ENCODE data around the gene GPRC5B. TPM values are rescaled to one million over a fixed set of nuclear protein-coding genes. Genes with fewer than 3 reads are reported as not detected.

GPRC5B gene
- total and polyA plus RNA-seq, 2 donors (not counting 1 experiment from before 2014, with no cell fraction given): 4.3 to 4.5 TPM

DNA sequence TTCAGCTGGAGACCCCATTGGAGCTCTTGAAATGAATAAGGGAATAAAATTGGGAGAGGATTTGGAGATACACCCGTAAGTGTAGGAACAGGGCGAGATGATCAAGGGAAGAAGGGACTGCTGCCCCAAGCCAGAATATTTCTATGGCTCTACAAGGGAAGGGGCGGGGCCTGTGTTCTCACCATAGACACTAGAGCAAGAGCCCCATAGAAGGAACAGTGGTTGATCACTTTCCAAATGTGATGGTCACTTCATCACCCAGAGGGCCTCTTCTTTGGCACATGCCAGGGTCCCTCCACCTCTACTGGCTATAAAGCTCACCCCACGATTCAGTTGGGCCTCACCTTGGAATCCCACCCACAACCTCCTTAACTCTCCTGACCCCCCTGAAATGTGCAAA is 25.0 kb downstream of the GPRC5B start:
- Histone ChIP-seq H3K4me3 (replicated peaks in 1 of 4; ENCODE audit: control extremely low read depth in 1 of 4, insufficient read depth in 1 of 4, low read depth in 3 of 4, low read length in 4 of 4) (no peak overlapping the region), H3K79me2 (ENCODE audit: control insufficient read depth, insufficient read depth, low read length) (no peaks in the 10 kb centered on the region), H3K4me1 (ENCODE audit: control insufficient read depth, extremely low read depth, insufficient read depth, low read length) (no peaks in the 10 kb centered on the region), H2AFZ (ENCODE audit: low read length) (no peak overlapping the region), H3K4me2 (ENCODE audit: extremely low read depth, insufficient read depth, low read length) (no peak overlapping the region), H3K9me3 (ENCODE audit: control insufficient read depth, insufficient read depth, low read depth, low read length) (no peaks in the 10 kb centered on the region), H3K36me3 (ENCODE audit: control insufficient read depth, insufficient read depth, low read length) (no peaks in the 10 kb centered on the region), H4K20me1 (ENCODE audit: control insufficient read depth, extremely low read depth, insufficient read depth, low read length) (no peaks in the 10 kb centered on the region), H3K27me3 (ENCODE audit: control insufficient read depth, insufficient read depth, low read length) (no peaks in the 10 kb centered on the region), H3K9ac (ENCODE audit: insufficient read depth, low read length) (no peak overlapping the region), H3K27ac (ENCODE audit: insufficient read depth, low read length) (no peak overlapping the region)
- DNase-seq (ENCODE audit: low read depth in 2 of 2): no peak
- TF ChIP-seq CTCF (conservative IDR thresholded peaks at IDR 0.05 in 1 of 2, IDR thresholded peaks at IDR 0.05 in 1 of 2; ENCODE audit: low read depth in 1 of 2, low read length in 2 of 2): no peak
- TF ChIP-seq EZH2 (IDR thresholded peaks at IDR 0.05; ENCODE audit: low read length, missing control alignments): no peak

GRCh38 chr16:19859166-19859565 is 25.5 kb downstream of the GPRC5B start:
- Histone ChIP-seq H4K20me1 (ENCODE audit: control insufficient read depth, extremely low read depth, insufficient read depth, low read length) (no peaks in the 10 kb centered on the region), H3K9ac (ENCODE audit: insufficient read depth, low read length) (no peak overlapping the region), H3K27me3 (ENCODE audit: control insufficient read depth, insufficient read depth, low read length) (no peaks in the 10 kb centered on the region), H2AFZ (ENCODE audit: low read length) (no peak overlapping the region), H3K4me2 (ENCODE audit: extremely low read depth, insufficient read depth, low read length) (no peak overlapping the region), H3K4me1 (ENCODE audit: control insufficient read depth, extremely low read depth, insufficient read depth, low read length) (no peaks in the 10 kb centered on the region), H3K79me2 (ENCODE audit: control insufficient read depth, insufficient read depth, low read length) (no peaks in the 10 kb centered on the region), H3K4me3 (replicated peaks in 1 of 4; ENCODE audit: control extremely low read depth in 1 of 4, insufficient read depth in 1 of 4, low read depth in 3 of 4, low read length in 4 of 4) (no peak overlapping the region), H3K27ac (ENCODE audit: insufficient read depth, low read length) (no peak overlapping the region), H3K36me3 (ENCODE audit: control insufficient read depth, insufficient read depth, low read length) (no peaks in the 10 kb centered on the region), H3K9me3 (ENCODE audit: control insufficient read depth, insufficient read depth, low read depth, low read length) (no peaks in the 10 kb centered on the region)
- TF ChIP-seq CTCF (conservative IDR thresholded peaks at IDR 0.05 in 1 of 2, IDR thresholded peaks at IDR 0.05 in 1 of 2; ENCODE audit: low read depth in 1 of 2, low read length in 2 of 2) (no peak), EZH2 (IDR thresholded peaks at IDR 0.05; ENCODE audit: low read length, missing control alignments) (no peak)
- DNase-seq (ENCODE audit: low read depth in 2 of 2): no peak

DNA sequence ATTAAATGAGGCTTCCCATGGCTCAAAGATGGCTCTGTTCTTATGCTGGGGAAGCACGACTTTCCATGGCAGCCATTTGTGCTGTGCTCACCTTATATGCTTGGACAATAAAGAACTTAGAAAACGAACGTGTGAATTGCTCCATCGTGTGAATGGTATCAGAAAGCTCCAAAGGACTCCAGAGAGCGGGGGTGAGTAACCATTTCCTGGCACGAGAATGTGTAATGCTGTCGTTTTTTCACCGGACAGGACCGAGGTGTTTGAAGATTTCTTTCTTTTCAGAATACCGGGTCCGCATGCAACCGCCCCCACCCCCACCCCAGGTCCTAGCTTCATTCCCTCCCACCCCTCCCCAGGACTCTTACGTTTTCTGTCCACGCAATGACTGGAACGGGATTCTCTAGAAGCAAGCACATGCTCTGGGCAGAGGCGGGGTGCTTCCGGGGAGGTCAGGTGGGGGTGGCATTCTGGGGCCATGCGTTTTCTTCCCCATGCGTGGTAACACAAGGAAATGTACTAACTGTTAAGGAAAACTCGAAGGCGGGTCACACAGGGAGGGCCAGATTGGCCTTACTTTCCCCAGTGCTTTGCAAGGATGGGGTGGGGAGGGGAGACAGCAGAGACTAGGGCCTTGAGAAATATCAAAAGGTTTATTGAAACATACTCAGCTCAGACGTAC is 26.2 kb downstream of the GPRC5B start:
- Histone ChIP-seq H2AFZ (ENCODE audit: low read length) (no peak overlapping the region), H3K79me2 (ENCODE audit: control insufficient read depth, insufficient read depth, low read length) (no peaks in the 10 kb centered on the region), H3K9me3 (ENCODE audit: control insufficient read depth, insufficient read depth, low read depth, low read length) (no peaks in the 10 kb centered on the region), H3K36me3 (ENCODE audit: control insufficient read depth, insufficient read depth, low read length) (no peaks in the 10 kb centered on the region), H3K4me1 (ENCODE audit: control insufficient read depth, extremely low read depth, insufficient read depth, low read length) (no peaks in the 10 kb centered on the region), H4K20me1 (ENCODE audit: control insufficient read depth, extremely low read depth, insufficient read depth, low read length) (no peaks in the 10 kb centered on the region), H3K27ac (ENCODE audit: insufficient read depth, low read length) (no peak overlapping the region), H3K4me3 (replicated peaks in 1 of 4; ENCODE audit: control extremely low read depth in 1 of 4, insufficient read depth in 1 of 4, low read depth in 3 of 4, low read length in 4 of 4) (no peak overlapping the region), H3K4me2 (ENCODE audit: extremely low read depth, insufficient read depth, low read length) (no peak overlapping the region), H3K27me3 (ENCODE audit: control insufficient read depth, insufficient read depth, low read length) (no peaks in the 10 kb centered on the region), H3K9ac (ENCODE audit: insufficient read depth, low read length) (no peak overlapping the region)
- TF ChIP-seq EZH2 (IDR thresholded peaks at IDR 0.05; ENCODE audit: low read length, missing control alignments): no peak
- peak in 1 of 2 donors; percentile 80 for DNase-seq (ENCODE audit: low read depth in 2 of 2)
